Heart left ventricle (tissue), 16 donors: ENCODE measurements around the gene VPREB3. TPM values are rescaled to one million over a fixed set of nuclear protein-coding genes. Genes with fewer than 3 reads are reported as not detected.
A peak's percentile ranks its signal among the peaks of the same experiment; 100 is the strongest.

Experiments used
- ATAC-seq, 4 donors: fragments of 200-7000 bp; cut with Tn5 transposase; one replicate each; pipeline ENCODE4 v1.9.1; 2020 to 2022; ENCODE audit warnings: moderate library complexity in 4 of 4, mild to moderate bottlenecking in 3 of 4, moderate number of reproducible peaks in 1 of 4
- DNase-seq, 5 donors: peaks; one replicate each; pipeline ENCODE4 v3.0.0-alpha.2; 2020
- H3K27ac ChIP-seq, 12 donors: fragments of 200-600 bp; sonication (generic) in 4 of 12; one replicate each; pipeline versions ENCODE4 v1.5.0 to v1.8.0; 2016 to 2022; ENCODE audit warnings: mild to moderate bottlenecking in 2 of 12
- H3K27me3 ChIP-seq, 9 donors: fragments of 200-600 bp; sonication (generic) in 2 of 9; one replicate each; pipeline versions ENCODE4 v1.5.1 to v1.8.0; 2016 to 2022; ENCODE audit warnings: mild to moderate bottlenecking in 3 of 9
- H3K36me3 ChIP-seq, 9 donors: fragments of 200-600 bp; sonication (generic) in 2 of 9; one replicate each; pipeline versions ENCODE4 v1.5.0 to v1.8.0; 2018 to 2022; ENCODE audit warnings: mild to moderate bottlenecking in 2 of 9
- H3K4me1 ChIP-seq, 12 donors: fragments of 200-600 bp; sonication (generic) in 4 of 12; one replicate each; pipeline versions ENCODE4 v1.5.0 to v1.8.0; 2016 to 2022; ENCODE audit warnings: mild to moderate bottlenecking in 3 of 12
- H3K4me3 ChIP-seq, 12 donors: fragments of 200-600 bp; sonication (generic) in 4 of 12; one replicate each; pipeline versions ENCODE4 v1.5.0 to v1.8.0; 2017 to 2022; ENCODE audit warnings: mild to moderate bottlenecking in 9 of 12, moderate library complexity in 4 of 12
- H3K9me3 ChIP-seq, 12 donors: fragments of 200-600 bp; sonication (generic) in 4 of 12; one replicate each; pipeline versions ENCODE4 v1.5.0 to v1.8.0; 2016 to 2022; ENCODE audit warnings: mild to moderate bottlenecking in 1 of 12
- POLR2A ChIP-seq, 2 donors: fragments of 450-650 bp; IDR thresholded peaks; one replicate each; pipeline ENCODE4 v1.6.1; 2017; ENCODE audit warnings: antibody characterized with exemption in 2 of 2, mild to moderate bottlenecking in 2 of 2, moderate library complexity in 2 of 2
- WGBS, 4 donors: extraction: QIAGEN DNeasy Blood & Tissue Kit in 2 of 4; methylation state at CpG; one replicate each; pipeline versions ENCODE4 v1.1.5 to v1.1.7; 2013 to 2018; 5-methylcytosine and 5-hydroxymethylcytosine counted together
- intact Hi-C, 10 donors: fragments of 100-400 bp; cut with DNase I; formaldehyde crosslinking; loops; one replicate each; pipeline versions ENCODE4 v1.11.1 to v1.14.2; 2022
- polyA plus RNA-seq, 2 donors: library from polyadenylated mRNA; stranded (reverse); fragments of 200-250 nt; gene quantifications; one replicate each; pipeline ENCODE4 v1.2.3, GENCODE V29; 2013
- total RNA-seq, 9 donors: library from RNA; depleted of rRNA in 2 of 9; stranded (reverse); fragments of >200 nt in 2 of 9; fragmentation: NEBNext Ultra II Directional in 3 of 9; extraction: Animal tissue kit (Norgen Biotek cat#: 25700) in 3 of 9; gene quantifications; one replicate each; pipeline versions ENCODE4 v1.1.0 to v1.2.4, GENCODE V29; 2016 to 2023
- TF ChIP-seq, protein P1 (sequence below), 12 donors: fragments of 200-600 bp; sonication (generic) in 4 of 12; IDR thresholded peaks; one replicate each; pipeline versions ENCODE4 v1.5.0 to v1.8.0; 2018 to 2022; ENCODE audit warnings: antibody characterized with exemption in 12 of 12, mild to moderate bottlenecking in 5 of 12
- donor health status: ischemic (EF 13 %, LVEDD 7.1; RV severe dilation, severe dysfunction).
- donor health status: healthy with polysubstance abuse.
- donor health status: DM: no; HTN: yes; CAD: no.
- donor health status: DM: no; HTN: no; CAD: no.
- donor health status: ischemic (EF 25% LVEDD 6.9; RV normal size, moderate dysfunction).
- donor health status: ischemic (EF 25% LVEDD 5.7; RV mildly dilated, moderate dysfunction).
- donor health status: healthy.
- donor health status: DM: yes; HTN: yes; CAD: no.
- donor health status: ischemic (EF 35%, LVEDD 5.7; RV mildly dilated, moderate dysfunction).
- donor health status: nonischemic (EF 11% LVEDD 7.7; RV severe dilation, severe dysfunction).
- donor health status: DM: yes; HTN: yes; CAD: no.
- donor health status: PGD.
- donor health status: ischemic (EF 29% LVEDD 5.4; RV normal size, mild dysfunction).
- donor health status: nonischemic (EF 23%, LVEDD 6.1; RV moderate dilation, normal function).

Gene VPREB3
- total and polyA plus RNA-seq, 11 donors, result 0.63 to 3.2 (median 0.77) TPM; not detected in 3

DNA sequence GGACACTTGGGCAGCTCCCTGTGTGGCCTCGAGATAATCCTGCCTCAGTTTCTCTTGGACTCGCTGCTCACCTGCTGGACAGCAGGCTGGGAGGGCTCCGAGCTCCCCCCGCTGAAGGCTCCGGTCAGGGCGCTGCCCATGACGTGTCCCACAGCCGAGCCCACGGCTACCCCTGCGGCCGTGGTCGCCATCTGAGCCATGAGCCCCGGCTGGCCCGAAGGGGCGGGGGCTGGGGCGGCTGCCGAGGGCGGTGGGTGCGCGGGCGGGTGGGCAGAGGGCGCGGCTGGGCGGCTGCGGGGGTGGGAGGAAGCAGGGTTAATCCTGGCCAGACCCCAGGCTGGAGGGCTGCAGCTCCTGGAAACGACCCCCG is 13.1 kb upstream of the VPREB3 start:
- no peak for TF ChIP-seq POLR2A (IDR thresholded peaks at IDR 0.05)
- TF ChIP-seq, protein P1, sequence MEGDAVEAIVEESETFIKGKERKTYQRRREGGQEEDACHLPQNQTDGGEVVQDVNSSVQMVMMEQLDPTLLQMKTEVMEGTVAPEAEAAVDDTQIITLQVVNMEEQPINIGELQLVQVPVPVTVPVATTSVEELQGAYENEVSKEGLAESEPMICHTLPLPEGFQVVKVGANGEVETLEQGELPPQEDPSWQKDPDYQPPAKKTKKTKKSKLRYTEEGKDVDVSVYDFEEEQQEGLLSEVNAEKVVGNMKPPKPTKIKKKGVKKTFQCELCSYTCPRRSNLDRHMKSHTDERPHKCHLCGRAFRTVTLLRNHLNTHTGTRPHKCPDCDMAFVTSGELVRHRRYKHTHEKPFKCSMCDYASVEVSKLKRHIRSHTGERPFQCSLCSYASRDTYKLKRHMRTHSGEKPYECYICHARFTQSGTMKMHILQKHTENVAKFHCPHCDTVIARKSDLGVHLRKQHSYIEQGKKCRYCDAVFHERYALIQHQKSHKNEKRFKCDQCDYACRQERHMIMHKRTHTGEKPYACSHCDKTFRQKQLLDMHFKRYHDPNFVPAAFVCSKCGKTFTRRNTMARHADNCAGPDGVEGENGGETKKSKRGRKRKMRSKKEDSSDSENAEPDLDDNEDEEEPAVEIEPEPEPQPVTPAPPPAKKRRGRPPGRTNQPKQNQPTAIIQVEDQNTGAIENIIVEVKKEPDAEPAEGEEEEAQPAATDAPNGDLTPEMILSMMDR (IDR thresholded peaks at IDR 0.05), result no peak
- peaks cover 0 to 16% (median 0%) of the 10 kb centered on the region in 9 donors for H3K36me3 ChIP-seq
- peak in 2 of 4 donors; percentile 2 to 12 for ATAC-seq
- H3K9me3 ChIP-seq, result no peaks in the 10 kb centered on the region
- 7 to 20% (median 8%) methylated on average over 1 to 27 of the region's 27 CpGs for WGBS, 4 donors
- H3K4me1 ChIP-seq, result peaks cover 0 to 70% (median 45%) of the 10 kb centered on the region in 12 donors
- peak overlapping the region; percentile 30 to 91 (median 66) for H3K4me3 ChIP-seq
- H3K27me3 ChIP-seq, result no peaks in the 10 kb centered on the region
- intact Hi-C loops, result loop anchor here in 9 of 10 donors (5.0 to 10.0 kb wide), 4 partner anchors 80 to 222 kb away; no protein-coding TSS in a partner anchor
- H3K27ac ChIP-seq, result peak overlapping the region; percentile 82 to 97 (median 90)
- no peak for DNase-seq

DNA sequence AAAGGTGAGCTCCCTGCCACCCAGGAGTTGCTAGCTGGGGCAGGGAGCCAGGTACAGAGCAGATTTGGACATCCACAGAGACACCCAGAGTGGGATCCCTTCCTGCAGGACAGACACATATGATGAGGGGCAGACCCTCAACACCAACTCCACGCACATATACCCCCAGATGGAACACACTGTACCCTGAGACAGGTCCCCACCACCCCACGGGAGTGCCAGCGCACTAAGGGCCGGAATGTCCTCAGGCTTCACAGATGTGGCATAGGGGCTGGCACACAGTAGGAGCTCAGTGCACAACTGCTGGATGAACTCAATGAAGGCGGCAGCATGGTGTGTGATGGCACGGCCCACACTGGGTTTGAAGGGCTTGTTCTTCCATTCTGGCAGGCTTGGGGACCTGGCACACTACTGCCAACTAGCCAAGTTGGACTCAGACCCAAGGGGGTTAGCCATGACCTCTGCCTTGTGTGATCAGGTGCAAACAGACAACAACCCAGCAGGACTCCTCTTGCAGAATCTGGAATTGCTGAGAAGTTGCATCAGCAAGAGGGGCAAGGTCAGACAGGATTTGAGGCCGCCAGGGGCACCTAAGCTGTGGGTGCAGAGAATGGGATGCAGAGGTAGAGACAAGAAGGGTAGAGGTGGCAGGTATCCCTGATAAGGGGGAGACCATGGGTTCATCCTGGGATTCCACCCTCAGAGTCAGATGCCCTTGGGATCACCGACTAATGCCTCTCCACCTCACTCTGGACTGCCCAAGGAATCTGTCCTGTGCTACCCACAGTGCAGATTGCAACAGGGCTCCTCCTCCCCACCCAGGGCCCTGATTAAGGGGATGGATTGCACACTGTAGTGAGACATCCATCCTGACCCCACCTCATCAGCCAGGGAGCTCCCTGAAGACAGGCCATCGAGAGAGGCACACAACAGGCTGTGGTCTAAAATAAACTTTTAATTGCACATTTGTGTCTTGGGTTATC is 11.0 kb upstream of the VPREB3 start:
- peaks cover 0 to 58% (median 36%) of the 10 kb centered on the region in 12 donors for H3K4me1 ChIP-seq
- peak overlapping the region in 7 of 12 donors; percentile 24 to 97 (median 90) for H3K27ac ChIP-seq
- ATAC-seq (no peak), DNase-seq (no peak)
- no peaks in the 10 kb centered on the region for H3K9me3 ChIP-seq
- H3K36me3 ChIP-seq, result peaks cover 0 to 16% (median 0%) of the 10 kb centered on the region in 9 donors
- intact Hi-C loops, result loop anchor here in 9 of 10 donors (5.0 to 10.0 kb wide), 4 partner anchors 82 to 220 kb away; no protein-coding TSS in a partner anchor
- H3K4me3 ChIP-seq, result peak overlapping the region in 10 of 12 donors; percentile 45 to 91 (median 68)
- 69 to 77% (median 74%) methylated on average over 9 of the region's 9 CpGs for WGBS, 4 donors
- TF ChIP-seq, protein P1 (IDR thresholded peaks at IDR 0.05), result no peak
- no peak for TF ChIP-seq POLR2A (IDR thresholded peaks at IDR 0.05)
- no peaks in the 10 kb centered on the region for H3K27me3 ChIP-seq

DNA sequence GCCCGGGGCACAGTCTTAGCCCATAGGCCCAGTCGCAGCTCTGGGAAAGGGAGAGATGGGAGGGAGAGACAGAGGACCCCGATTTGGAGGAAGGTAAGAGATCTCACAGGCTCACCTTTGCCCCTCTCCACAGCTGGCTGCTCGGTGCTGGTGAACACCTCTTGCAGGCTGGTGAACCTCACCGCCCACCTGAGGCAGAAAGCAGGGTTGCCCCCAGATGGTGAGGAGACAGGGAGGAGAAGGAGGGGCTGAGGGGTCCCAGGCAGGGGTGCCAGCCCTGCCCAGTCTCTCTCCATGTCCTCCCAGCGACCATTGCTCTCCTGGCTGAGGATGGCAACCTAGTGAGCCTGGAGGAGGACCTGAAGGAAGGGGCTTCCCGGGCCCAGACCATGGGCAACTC is 9.7 kb upstream of the VPREB3 start:
- H3K4me1 ChIP-seq, result peaks cover 0 to 55% (median 35%) of the 10 kb centered on the region in 12 donors
- no peaks in the 10 kb centered on the region for H3K27me3 ChIP-seq
- H3K36me3 ChIP-seq, result peaks cover 0 to 16% (median 0%) of the 10 kb centered on the region in 9 donors
- TF ChIP-seq, protein P1 (IDR thresholded peaks at IDR 0.05), result no peak
- no peak for TF ChIP-seq POLR2A (IDR thresholded peaks at IDR 0.05)
- DNase-seq (no peak), ATAC-seq (no peak)
- WGBS, 4 donors, result 54 to 67% (median 62%) methylated on average over 5 to 7 of the region's 7 CpGs
- H3K4me3 ChIP-seq, result peak overlapping the region in 2 of 12 donors; percentile 12 to 21
- no peaks in the 10 kb centered on the region for H3K9me3 ChIP-seq
- intact Hi-C loops, result loop anchor here in 5 of 10 donors (10.0 kb wide), 2 partner anchors 139 to 219 kb away; no protein-coding TSS in a partner anchor
- peak overlapping the region in 1 of 12 donors; percentile 95 for H3K27ac ChIP-seq

DNA sequence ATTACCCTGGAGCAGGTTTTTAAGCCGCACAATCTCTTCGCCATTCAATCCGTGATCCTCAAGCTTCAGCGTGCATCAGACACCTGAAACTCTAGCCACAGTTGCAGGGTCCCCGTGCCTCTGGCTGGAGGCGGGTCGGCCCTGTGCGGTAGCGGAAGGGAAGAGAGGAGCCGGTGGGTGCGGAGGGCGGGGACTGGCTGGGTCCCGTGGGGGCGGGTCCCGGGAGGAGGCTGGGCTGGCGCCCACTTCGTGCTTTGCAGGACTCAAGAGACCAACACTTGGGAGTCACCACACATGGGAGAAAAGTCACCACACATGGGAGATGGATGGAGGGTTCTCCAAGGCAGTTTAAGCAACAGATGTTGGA is 9.3 kb upstream of the VPREB3 start:
- Histone ChIP-seq H3K4me3 (peak overlapping the region in 4 of 12 donors; percentile 12 to 42 (median 24)), H3K4me1 (peaks cover 0 to 51% (median 31%) of the 10 kb centered on the region in 12 donors), H3K9me3 (no peaks in the 10 kb centered on the region), H3K27me3 (no peaks in the 10 kb centered on the region), H3K36me3 (peaks cover 0 to 16% (median 0%) of the 10 kb centered on the region in 9 donors), H3K27ac (no peak overlapping the region)
- ATAC-seq, result no peak
- peak in 2 of 5 donors; percentile 58 to 79 for DNase-seq
- WGBS, 4 donors, result 19 to 35% (median 27%) methylated on average over 17 of the region's 17 CpGs
- no peak for TF ChIP-seq POLR2A (IDR thresholded peaks at IDR 0.05)
- TF ChIP-seq, protein P1 (IDR thresholded peaks at IDR 0.05), result no peak
- intact Hi-C loops, result loop anchor here in 5 of 10 donors (10.0 kb wide), 2 partner anchors 139 to 219 kb away; no protein-coding TSS in a partner anchor
